HCT116 (cell line): Measurements from ENCODE around the gene CHST8. TPM values are rescaled to one million over a fixed set of nuclear protein-coding genes. Genes with fewer than 3 reads are reported as not detected.
A peak's percentile ranks its signal among the peaks of the same experiment; 100 is the strongest.

Source experiments
- ATAC-seq: fragments of 200-7000 bp; cut with Tn5 transposase; 2 replicates; pipeline ENCODE4 v1.9.1; 2020; ENCODE audit warnings: mild to moderate bottlenecking, moderate library complexity
- BruUV-seq: library from RNA; stranded (reverse); fragments of 400-500 nt; replicated peaks from 2 replicates; lab custom pipeline; 2021; lab: Mats Ljungman, UMichigan
- CTCF ChIA-PET: fragments of 300-600 bp; sonication (Branson Sonifier 250); formaldehyde crosslinking; loops from one replicate; lab custom pipeline; 2021; ENCODE audit warnings: antibody characterized with exemption; lab: Charles Lee
- POLR2A ChIA-PET: fragments of 300-600, 350-600 bp; sonication (Branson Sonifier 250); formaldehyde crosslinking; loops from one replicate; lab custom pipeline; 2021; ENCODE audit warnings: antibody characterized with exemption; lab: Charles Lee
- RAD21 ChIA-PET, 2 experiments: fragments of 300-600 bp; sonication (Branson Sonifier 250); formaldehyde crosslinking; loops; one replicate each; lab custom pipeline; 2023; ENCODE audit warnings: low total read pairs in 2 of 2; ENCODE audit not compliant: uncharacterized antibody in 2 of 2, unreplicated experiment in 2 of 2, low non-redundant PET in 1 of 2; lab: Charles Lee
- DNase-seq: peaks from one replicate; pipeline ENCODE4 v3.0.0-alpha.2; 2010; ENCODE audit warnings: low read depth, low spot score
- H2AFZ ChIP-seq: fragments of 200-600 bp; shearing (Covaris generic), sonication (generic); 2 replicates; pipeline ENCODE4 v1.6.1; 2017; ENCODE audit warnings: low read depth, mixed run types, mixed read lengths, antibody characterized with exemption, low read length; ENCODE audit not compliant: poor library complexity, severe bottlenecking
- H3K27ac ChIP-seq: 2 replicates; pipeline ENCODE4 v1.5.1; 2012; ENCODE audit warnings: low read depth, low read length
- H3K27me3 ChIP-seq: fragments of 200-600 bp; sonication (generic); 2 replicates; pipeline ENCODE4 v1.6.1; 2016; ENCODE audit warnings: mixed run types, low read length, mixed read lengths; ENCODE audit not compliant: insufficient read depth
- H3K36me3 ChIP-seq, 2 experiments: fragments of 200-500 bp in 1 of 2; fragments of 200-600 bp in 1 of 2; sonication (Bioruptor generic) in 1 of 2; sonication (generic) in 1 of 2; 2 replicates each; pipeline versions ENCODE4 v1.5.1 to v1.6.1; 2014 to 2016; ENCODE audit warnings: low read length in 2 of 2, inconsistent platforms in 1 of 2, mixed read lengths in 1 of 2, mixed run types in 1 of 2; ENCODE audit not compliant: insufficient read depth in 2 of 2, control insufficient read depth in 1 of 2
- H3K4me1 ChIP-seq, 2 experiments: fragments of 200-600 bp in 1 of 2; sonication (generic) in 1 of 2; 2 replicates each; pipeline versions ENCODE4 v1.5.1 to v1.6.1; 2012 to 2017; ENCODE audit warnings: low read length in 2 of 2, inconsistent platforms in 1 of 2, mild to moderate bottlenecking in 1 of 2, mixed read lengths in 1 of 2, mixed run types in 1 of 2, moderate library complexity in 1 of 2; ENCODE audit not compliant: insufficient read depth in 2 of 2, control insufficient read depth in 1 of 2
- H3K4me2 ChIP-seq: fragments of 200-600 bp; sonication (generic); 2 replicates; pipeline ENCODE4 v1.6.1; 2017; ENCODE audit warnings: mixed run types, low read length, mixed read lengths
- H3K4me3 ChIP-seq, 2 experiments: fragments of 200-600 bp in 1 of 2; sonication (generic) in 1 of 2; replicated peaks in 1 of 2; 2 replicates each; pipeline ENCODE4 v1.5.1; 2011 to 2016; ENCODE audit warnings: low read length in 2 of 2, control low read depth in 1 of 2, low read depth in 1 of 2, mild to moderate bottlenecking in 1 of 2, mixed read lengths in 1 of 2, mixed run types in 1 of 2
- H3K79me2 ChIP-seq: fragments of 200-600 bp; sonication (generic); 2 replicates; pipeline ENCODE4 v1.6.1; 2017; ENCODE audit warnings: mild to moderate bottlenecking, mixed run types, low read length, moderate library complexity, mixed read lengths; ENCODE audit not compliant: insufficient read depth
- H3K9ac ChIP-seq: fragments of 200-600 bp; sonication (generic); 2 replicates; pipeline ENCODE4 v1.6.1; 2016; ENCODE audit warnings: low read length, mixed read lengths
- H3K9me2 ChIP-seq: fragments of 200-600 bp; sonication (generic), shearing (Covaris generic); 2 replicates; pipeline ENCODE4 v1.6.1; 2017; ENCODE audit warnings: mixed run types, mild to moderate bottlenecking, moderate library complexity; ENCODE audit not compliant: insufficient read depth
- H3K9me3 ChIP-seq, 2 experiments: fragments of 200-500 bp in 1 of 2; fragments of 200-600 bp in 1 of 2; sonication (Bioruptor generic) in 1 of 2; sonication (generic) in 1 of 2; 2 replicates each; pipeline ENCODE4 v1.6.1; 2014 to 2017; ENCODE audit warnings: low read length in 2 of 2, mixed read lengths in 2 of 2, inconsistent platforms in 1 of 2, low read depth in 1 of 2, mild to moderate bottlenecking in 1 of 2, mixed run types in 1 of 2, moderate library complexity in 1 of 2; ENCODE audit not compliant: control insufficient read depth in 1 of 2, insufficient read depth in 1 of 2
- H4K20me1 ChIP-seq: fragments of 200-600 bp; sonication (generic), shearing (Covaris generic); 2 replicates; pipeline ENCODE4 v1.6.1; 2017; ENCODE audit warnings: mixed run types, mild to moderate bottlenecking, moderate library complexity; ENCODE audit not compliant: insufficient read depth
- CBX3 ChIP-seq: IDR thresholded peaks from 2 replicates; pipeline ENCODE4 v1.6.1; 2012; ENCODE audit warnings: low read depth
- CEBPB ChIP-seq: IDR thresholded peaks from 2 replicates; pipeline ENCODE4 v1.6.1; 2012; ENCODE audit warnings: low read depth
- EGR1 ChIP-seq: IDR thresholded peaks from 2 replicates; pipeline ENCODE4 v1.6.1; 2012; ENCODE audit warnings: low read depth
- EZH2 ChIP-seq: fragments of 200-600 bp; sonication (generic); IDR thresholded peaks from 2 replicates; pipeline ENCODE4 v1.6.1; 2017; ENCODE audit warnings: antibody characterized with exemption, mixed run types
- POLR2A ChIP-seq: IDR thresholded peaks from 2 replicates; pipeline ENCODE4 v1.7.0; 2011; ENCODE audit warnings: borderline replicate concordance; ENCODE audit not compliant: insufficient read depth, insufficient read length; ENCODE audit errors: extremely low read depth
- POLR2AphosphoS5 ChIP-seq: IDR thresholded peaks from 2 replicates; pipeline ENCODE4 v1.6.1; 2011; ENCODE audit warnings: mild to moderate bottlenecking, low read depth, low read length, moderate library complexity
- ZNF274 ChIP-seq: fragments of 200-500 bp; sonication (Bioruptor generic); IDR thresholded peaks from 2 replicates; pipeline ENCODE4 v1.6.1; 2014; ENCODE audit warnings: mild to moderate bottlenecking, low read depth, low read length, inconsistent platforms
- intact Hi-C: fragments of 100-400 bp; cut with micrococcal nuclease; formaldehyde crosslinking; loops from 2 replicates; pipeline ENCODE4 v1.10.0; 2022
- total RNA-seq: library from RNA; stranded (reverse); gene quantifications from one replicate; pipeline ENCODE4 v1.2.1, GENCODE V29; 2021; ENCODE audit not compliant: unreplicated experiment
- TF ChIP-seq, protein P1 (sequence below): IDR thresholded peaks from 2 replicates; pipeline ENCODE4 v1.6.1; 2012; ENCODE audit warnings: low read depth
- TF ChIP-seq, protein P2 (sequence below): IDR thresholded peaks from 2 replicates; pipeline ENCODE4 v1.6.1; 2012
- TF ChIP-seq, protein P3 (sequence below), 3 experiments: fragments of 200-600 bp in 1 of 3; sonication (generic) in 1 of 3; IDR thresholded peaks in 2 of 3; conservative IDR thresholded peaks in 1 of 3; 2 replicates each; pipeline ENCODE4 v1.5.1; 2012 to 2017; ENCODE audit warnings: low read depth in 2 of 3, low read length in 2 of 3, antibody characterized with exemption in 1 of 3, borderline replicate concordance in 1 of 3, control low read depth in 1 of 3, mild to moderate bottlenecking in 1 of 3, mixed read lengths in 1 of 3, mixed run types in 1 of 3, moderate library complexity in 1 of 3; ENCODE audit not compliant: insufficient read depth in 1 of 3

The CHST8 gene
- total RNA-seq, 1 experiment from 2014 or later = not detected

DNA sequence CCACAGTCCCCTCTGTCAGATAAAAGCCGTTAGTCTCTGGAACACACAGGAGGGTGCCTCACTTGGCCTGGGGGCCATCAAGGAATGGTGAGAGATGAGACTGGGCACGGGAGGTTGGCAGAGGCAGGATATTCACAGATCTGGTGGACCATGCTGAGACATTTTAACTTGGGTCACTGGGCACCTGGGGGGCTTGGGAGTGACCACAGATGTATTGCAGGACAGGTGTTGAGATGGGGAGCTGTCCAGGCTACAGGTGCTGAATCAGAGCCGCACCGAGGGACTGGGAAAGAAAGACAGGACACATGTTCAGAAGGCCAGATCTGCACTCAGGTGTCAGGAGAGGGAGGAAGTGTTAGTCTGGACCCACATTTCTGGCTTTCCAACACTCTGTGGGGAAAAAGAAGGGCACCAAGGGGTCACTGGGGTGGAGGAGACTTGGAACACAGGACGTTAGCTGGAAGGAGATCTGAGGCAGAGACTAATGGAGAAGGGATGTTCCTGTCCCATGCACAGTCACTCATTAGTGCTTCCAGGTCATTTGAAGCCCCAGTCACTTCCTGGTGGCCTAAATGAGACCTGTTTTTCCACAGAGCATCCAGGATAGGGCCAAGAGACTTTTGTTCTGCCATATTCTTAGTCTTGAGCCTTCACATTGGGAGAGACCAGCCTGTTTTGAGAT, 56.1 kb downstream of the CHST8 start:
- H3K4me3 ChIP-seq = no peak overlapping the region
- ATAC-seq = no peak
- no TSS peak for BruUV-seq
- H3K4me1 ChIP-seq = no peaks in the 10 kb centered on the region
- no peak overlapping the region for H3K9ac ChIP-seq
- H3K4me2 ChIP-seq = no peak overlapping the region
- H3K27ac ChIP-seq = no peak overlapping the region
- H3K27me3 ChIP-seq = peaks cover 22% of the 10 kb centered on the region
- CTCF ChIA-PET = no interaction called here
- TF ChIP-seq, protein P1, sequence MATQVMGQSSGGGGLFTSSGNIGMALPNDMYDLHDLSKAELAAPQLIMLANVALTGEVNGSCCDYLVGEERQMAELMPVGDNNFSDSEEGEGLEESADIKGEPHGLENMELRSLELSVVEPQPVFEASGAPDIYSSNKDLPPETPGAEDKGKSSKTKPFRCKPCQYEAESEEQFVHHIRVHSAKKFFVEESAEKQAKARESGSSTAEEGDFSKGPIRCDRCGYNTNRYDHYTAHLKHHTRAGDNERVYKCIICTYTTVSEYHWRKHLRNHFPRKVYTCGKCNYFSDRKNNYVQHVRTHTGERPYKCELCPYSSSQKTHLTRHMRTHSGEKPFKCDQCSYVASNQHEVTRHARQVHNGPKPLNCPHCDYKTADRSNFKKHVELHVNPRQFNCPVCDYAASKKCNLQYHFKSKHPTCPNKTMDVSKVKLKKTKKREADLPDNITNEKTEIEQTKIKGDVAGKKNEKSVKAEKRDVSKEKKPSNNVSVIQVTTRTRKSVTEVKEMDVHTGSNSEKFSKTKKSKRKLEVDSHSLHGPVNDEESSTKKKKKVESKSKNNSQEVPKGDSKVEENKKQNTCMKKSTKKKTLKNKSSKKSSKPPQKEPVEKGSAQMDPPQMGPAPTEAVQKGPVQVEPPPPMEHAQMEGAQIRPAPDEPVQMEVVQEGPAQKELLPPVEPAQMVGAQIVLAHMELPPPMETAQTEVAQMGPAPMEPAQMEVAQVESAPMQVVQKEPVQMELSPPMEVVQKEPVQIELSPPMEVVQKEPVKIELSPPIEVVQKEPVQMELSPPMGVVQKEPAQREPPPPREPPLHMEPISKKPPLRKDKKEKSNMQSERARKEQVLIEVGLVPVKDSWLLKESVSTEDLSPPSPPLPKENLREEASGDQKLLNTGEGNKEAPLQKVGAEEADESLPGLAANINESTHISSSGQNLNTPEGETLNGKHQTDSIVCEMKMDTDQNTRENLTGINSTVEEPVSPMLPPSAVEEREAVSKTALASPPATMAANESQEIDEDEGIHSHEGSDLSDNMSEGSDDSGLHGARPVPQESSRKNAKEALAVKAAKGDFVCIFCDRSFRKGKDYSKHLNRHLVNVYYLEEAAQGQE = peak; percentile 70
- no peak for TF ChIP-seq ZNF274
- TF ChIP-seq, all 23 proteins: peak for 1
- intact Hi-C loops = no loop called here
- H4K20me1 ChIP-seq = no peaks in the 10 kb centered on the region
- H3K79me2 ChIP-seq = no peaks in the 10 kb centered on the region
- no peak for DNase-seq
- H3K9me2 ChIP-seq = no peaks in the 10 kb centered on the region
- RAD21 ChIA-PET = no interaction called here
- POLR2A ChIA-PET = no interaction called here
- H2AFZ ChIP-seq = no peak overlapping the region
- H3K36me3 ChIP-seq = no peaks in the 10 kb centered on the region
- no peaks in the 10 kb centered on the region for H3K9me3 ChIP-seq

DNA sequence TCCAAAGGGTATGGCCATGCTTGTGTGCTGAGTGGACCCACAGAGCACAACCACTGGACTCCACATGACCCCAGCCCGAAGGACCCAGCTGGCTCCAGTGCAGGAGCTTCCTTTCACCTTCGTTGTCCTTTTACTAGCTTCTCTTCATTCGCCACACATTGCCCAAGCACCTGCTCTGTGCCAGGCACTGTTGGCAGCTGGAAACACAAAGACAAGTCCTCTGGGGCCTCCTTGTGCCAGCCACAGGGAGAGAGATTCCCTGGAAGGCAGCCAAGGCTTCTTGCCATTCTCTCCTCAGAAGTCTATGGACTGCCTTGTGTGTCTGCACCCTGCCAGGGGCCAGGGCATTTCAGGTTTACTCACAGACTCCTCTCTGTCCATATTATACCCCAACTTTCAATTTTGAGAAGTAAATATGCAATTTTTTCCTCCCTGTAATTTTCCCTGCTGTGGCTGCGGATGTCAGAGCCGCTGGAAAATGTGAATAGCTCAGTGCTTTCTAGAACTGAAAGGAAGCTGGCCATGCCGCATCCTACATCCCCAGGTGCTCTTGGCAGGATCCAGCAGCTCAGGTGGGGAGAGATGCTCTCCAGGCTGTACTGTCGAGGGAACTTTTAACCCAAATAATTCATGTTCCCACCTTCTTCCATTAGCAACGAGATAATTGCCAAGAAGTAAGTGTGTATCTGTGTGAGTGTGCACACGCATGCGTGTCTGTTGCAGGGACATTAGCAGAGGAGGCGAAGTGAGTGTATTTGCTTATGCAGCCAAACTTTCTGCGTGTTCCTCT, 57.2 kb downstream of the CHST8 start:
- Histone ChIP-seq H3K27me3 (peaks cover 30% of the 10 kb centered on the region), H3K79me2 (no peaks in the 10 kb centered on the region), H3K36me3 (no peaks in the 10 kb centered on the region), H3K9me3 (no peaks in the 10 kb centered on the region), H4K20me1 (no peaks in the 10 kb centered on the region), H3K4me3 (no peak overlapping the region), H3K4me2 (no peak overlapping the region), H2AFZ (no peak overlapping the region), H3K9ac (no peak overlapping the region), H3K4me1 (no peaks in the 10 kb centered on the region), H3K9me2 (no peaks in the 10 kb centered on the region), H3K27ac (no peak overlapping the region)
- intact Hi-C loops = no loop called here
- CTCF ChIA-PET = no interaction called here
- DNase-seq = no peak
- POLR2A ChIA-PET = no interaction called here
- RAD21 ChIA-PET = no interaction called here
- BruUV-seq = no TSS peak
- TF ChIP-seq, protein P2, sequence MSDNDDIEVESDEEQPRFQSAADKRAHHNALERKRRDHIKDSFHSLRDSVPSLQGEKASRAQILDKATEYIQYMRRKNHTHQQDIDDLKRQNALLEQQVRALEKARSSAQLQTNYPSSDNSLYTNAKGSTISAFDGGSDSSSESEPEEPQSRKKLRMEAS = no peak
- no peak for TF ChIP-seq POLR2A
- TF ChIP-seq CBX3 = no peak
- no peak for TF ChIP-seq EGR1
- TF ChIP-seq EZH2 = no peak
- TF ChIP-seq CEBPB = no peak
- TF ChIP-seq, protein P3, sequence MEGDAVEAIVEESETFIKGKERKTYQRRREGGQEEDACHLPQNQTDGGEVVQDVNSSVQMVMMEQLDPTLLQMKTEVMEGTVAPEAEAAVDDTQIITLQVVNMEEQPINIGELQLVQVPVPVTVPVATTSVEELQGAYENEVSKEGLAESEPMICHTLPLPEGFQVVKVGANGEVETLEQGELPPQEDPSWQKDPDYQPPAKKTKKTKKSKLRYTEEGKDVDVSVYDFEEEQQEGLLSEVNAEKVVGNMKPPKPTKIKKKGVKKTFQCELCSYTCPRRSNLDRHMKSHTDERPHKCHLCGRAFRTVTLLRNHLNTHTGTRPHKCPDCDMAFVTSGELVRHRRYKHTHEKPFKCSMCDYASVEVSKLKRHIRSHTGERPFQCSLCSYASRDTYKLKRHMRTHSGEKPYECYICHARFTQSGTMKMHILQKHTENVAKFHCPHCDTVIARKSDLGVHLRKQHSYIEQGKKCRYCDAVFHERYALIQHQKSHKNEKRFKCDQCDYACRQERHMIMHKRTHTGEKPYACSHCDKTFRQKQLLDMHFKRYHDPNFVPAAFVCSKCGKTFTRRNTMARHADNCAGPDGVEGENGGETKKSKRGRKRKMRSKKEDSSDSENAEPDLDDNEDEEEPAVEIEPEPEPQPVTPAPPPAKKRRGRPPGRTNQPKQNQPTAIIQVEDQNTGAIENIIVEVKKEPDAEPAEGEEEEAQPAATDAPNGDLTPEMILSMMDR (IDR thresholded peaks at IDR 0.05 in 2 of 3, conservative IDR thresholded peaks at IDR 0.05 in 1 of 3; ENCODE audit: borderline replicate concordance in 1 of 3, insufficient read depth in 1 of 3, low read depth in 2 of 3, low read length in 2 of 3) = no peak
- no peak for TF ChIP-seq POLR2AphosphoS5
- no peak for ATAC-seq
